PC-9 (cell line): Measurements from ENCODE around the gene CYP1A1. TPM values are rescaled to one million over a fixed set of nuclear protein-coding genes. Genes with fewer than 3 reads are reported as not detected.
A peak's percentile ranks its signal among the peaks of the same experiment; 100 is the strongest.

ENCODE experiments used
- Bru-seq: library from RNA; stranded (reverse); fragments of 400-500 nt; gene quantifications from one replicate; lab custom pipeline; 2021; lab: Mats Ljungman, UMichigan
- BruChase-seq, 2 experiments: library from RNA; stranded (reverse); fragments of 400-500 nt; gene quantifications; one replicate each; lab custom pipeline; 2021; lab: Mats Ljungman, UMichigan
- BruUV-seq: library from RNA; stranded (reverse); fragments of 400-500 nt; replicated peaks from 2 replicates; lab custom pipeline; 2021; lab: Mats Ljungman, UMichigan
- CTCF ChIA-PET: fragments of 300-600 bp; sonication (Branson Sonifier 250); formaldehyde crosslinking; loops from one replicate; lab custom pipeline; 2022; ENCODE audit warnings: antibody characterized with exemption; lab: Charles Lee
- POLR2A ChIA-PET: fragments of 300-600 bp; sonication (Branson Sonifier 250); formaldehyde crosslinking; loops from one replicate; lab custom pipeline; 2022; ENCODE audit warnings: antibody characterized with exemption; ENCODE audit not compliant: unreplicated experiment; lab: Charles Lee
- DNase-seq, 2 experiments: peaks; one replicate each; pipeline versions ENCODE4 v3.0.0 to v3.0.0-alpha.2; 2015 to 2022; ENCODE audit warnings: mixed read lengths in 1 of 2
- H2AFZ ChIP-seq: fragments of 200-600 bp; sonication (generic); 2 replicates; pipeline ENCODE4 v1.8.1; 2017; ENCODE audit warnings: antibody characterized with exemption
- H3F3A ChIP-seq: fragments of 200-600 bp; sonication (generic); 2 replicates; pipeline ENCODE4 v1.8.1; 2017; ENCODE audit warnings: antibody characterized with exemption, mild to moderate bottlenecking, low read depth; ENCODE audit not compliant: insufficient read depth
- H3K27ac ChIP-seq: fragments of 200-600 bp; sonication (generic); 2 replicates; pipeline ENCODE4 v1.6.1; 2016; ENCODE audit warnings: mixed run types
- H3K27me3 ChIP-seq: fragments of 200-600 bp; sonication (generic); 2 replicates; pipeline ENCODE4 v1.6.1; 2016; ENCODE audit warnings: low read depth, mixed run types; ENCODE audit not compliant: insufficient read depth
- H3K36me3 ChIP-seq: fragments of 200-600 bp; sonication (generic); 2 replicates; pipeline ENCODE4 v1.6.1; 2016; ENCODE audit warnings: low read depth, mixed run types
- H3K4me1 ChIP-seq: fragments of 200-600 bp; sonication (generic); replicated peaks from 2 replicates; pipeline ENCODE4 v1.6.1; 2016; ENCODE audit warnings: mixed run types; ENCODE audit not compliant: insufficient read depth
- H3K4me2 ChIP-seq: fragments of 200-600 bp; sonication (generic); 2 replicates; pipeline ENCODE4 v1.6.1; 2017; ENCODE audit warnings: mixed run types
- H3K4me3 ChIP-seq: fragments of 200-600 bp; sonication (generic); 2 replicates; pipeline ENCODE4 v1.6.1; 2016; ENCODE audit warnings: mixed run types
- H3K79me2 ChIP-seq: fragments of 200-600 bp; sonication (generic); 2 replicates; pipeline ENCODE4 v1.6.1; 2017; ENCODE audit warnings: low read depth, mixed run types
- H3K9me2 ChIP-seq: fragments of 200-600 bp; sonication (generic); 2 replicates; pipeline ENCODE4 v1.8.1; 2017; ENCODE audit warnings: mild to moderate bottlenecking; ENCODE audit not compliant: insufficient read depth
- H3K9me3 ChIP-seq: fragments of 200-600 bp; sonication (generic); 2 replicates; pipeline ENCODE4 v1.8.1; 2016; ENCODE audit warnings: low read depth; ENCODE audit not compliant: insufficient read depth
- H4K20me1 ChIP-seq: fragments of 200-600 bp; sonication (generic); 2 replicates; pipeline ENCODE4 v1.8.1; 2017; ENCODE audit not compliant: insufficient read depth
- CTCF ChIP-seq: fragments of 200-600 bp; sonication (generic); conservative IDR thresholded peaks from 2 replicates; pipeline ENCODE4 v1.6.1; 2017; ENCODE audit warnings: mixed run types, antibody characterized with exemption, mild to moderate bottlenecking, moderate library complexity
- EZH2 ChIP-seq: fragments of 200-600 bp; sonication (generic); IDR thresholded peaks from 2 replicates; pipeline ENCODE4 v1.8.0; 2017; ENCODE audit warnings: antibody characterized with exemption, low read depth
- intact Hi-C: fragments of 100-400 bp; cut with micrococcal nuclease; formaldehyde crosslinking; loops from one replicate; pipeline ENCODE4 v1.10.0; 2022; ENCODE audit not compliant: unreplicated experiment
- long read RNA-seq: library from polyadenylated mRNA; stranded (forward); transcript quantifications from one replicate; pipeline ENCODE4 v2.0.0, GENCODE V29; 2022
- total RNA-seq: library from RNA; stranded (reverse); gene quantifications from 2 replicates; pipeline ENCODE4 v1.2.3, GENCODE V29; 2021

Gene CYP1A1, protein sequence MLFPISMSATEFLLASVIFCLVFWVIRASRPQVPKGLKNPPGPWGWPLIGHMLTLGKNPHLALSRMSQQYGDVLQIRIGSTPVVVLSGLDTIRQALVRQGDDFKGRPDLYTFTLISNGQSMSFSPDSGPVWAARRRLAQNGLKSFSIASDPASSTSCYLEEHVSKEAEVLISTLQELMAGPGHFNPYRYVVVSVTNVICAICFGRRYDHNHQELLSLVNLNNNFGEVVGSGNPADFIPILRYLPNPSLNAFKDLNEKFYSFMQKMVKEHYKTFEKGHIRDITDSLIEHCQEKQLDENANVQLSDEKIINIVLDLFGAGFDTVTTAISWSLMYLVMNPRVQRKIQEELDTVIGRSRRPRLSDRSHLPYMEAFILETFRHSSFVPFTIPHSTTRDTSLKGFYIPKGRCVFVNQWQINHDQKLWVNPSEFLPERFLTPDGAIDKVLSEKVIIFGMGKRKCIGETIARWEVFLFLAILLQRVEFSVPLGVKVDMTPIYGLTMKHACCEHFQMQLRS
- 0.33 and 0.39 TPM in 2 replicates for total RNA-seq
- Bru-seq, nascent RNA: percentile 15 among the genes with signal in this experiment
- percentile 12 among the genes with signal in this experiment for BruChase-seq, experiment 1, labeled RNA remaining after a 2-hour chase
- BruChase-seq, experiment 2, labeled RNA remaining after a 6-hour chase: percentile 32 among the genes with signal in this experiment
- long read RNA-seq, partial matches to known transcripts: 0 of 1 reads
- long read RNA-seq, other reads (novel, unspliced or antisense): 1 of 1 reads

GRCh38 chr15:74725225-74725774, at the start of gene CYP1A1:
CYP1A1 (minus strand) TSS chr15:74725528; CDS start chr15:74723097, 2,431 bp downstream.
- Histone ChIP-seq H3K4me1 (no peaks in the 10 kb centered on the region), H3K27me3 (no peaks in the 10 kb centered on the region), H3K79me2 (no peaks in the 10 kb centered on the region), H3K9me3 (no peaks in the 10 kb centered on the region), H3K4me2 (peak within 1 kb of the TSS; percentile 88), H4K20me1 (no peaks in the 10 kb centered on the region), H3K36me3 (no peaks in the 10 kb centered on the region), H2AFZ (peak within 1 kb of the TSS; percentile 98), H3K27ac (no peak within 1 kb of the TSS), H3K4me3 (peak within 1 kb of the TSS; percentile 76), H3K9me2 (no peaks in the 10 kb centered on the region), H3F3A (peaks cover 4% of the 10 kb centered on the region; the same call in 1 of the 2 replicates)
- no peak for TF ChIP-seq CTCF
- TF ChIP-seq EZH2: no peak
- ChIA-PET CTCF (interaction anchor here (0.6 to 0.7 kb wide), 4 partner anchors 38 to 330 kb away, joined by 3 to 7 read pairs (median 4); no protein-coding TSS in a partner anchor), POLR2A (interaction anchor here (0.7 kb wide), 1 partner anchor 145 kb away, joined by 3 read pairs; no protein-coding TSS in a partner anchor)
- intact Hi-C loops: no loop called here
- no TSS peak for BruUV-seq
- DNase-seq: peak; percentile 42 to 44

DNA sequence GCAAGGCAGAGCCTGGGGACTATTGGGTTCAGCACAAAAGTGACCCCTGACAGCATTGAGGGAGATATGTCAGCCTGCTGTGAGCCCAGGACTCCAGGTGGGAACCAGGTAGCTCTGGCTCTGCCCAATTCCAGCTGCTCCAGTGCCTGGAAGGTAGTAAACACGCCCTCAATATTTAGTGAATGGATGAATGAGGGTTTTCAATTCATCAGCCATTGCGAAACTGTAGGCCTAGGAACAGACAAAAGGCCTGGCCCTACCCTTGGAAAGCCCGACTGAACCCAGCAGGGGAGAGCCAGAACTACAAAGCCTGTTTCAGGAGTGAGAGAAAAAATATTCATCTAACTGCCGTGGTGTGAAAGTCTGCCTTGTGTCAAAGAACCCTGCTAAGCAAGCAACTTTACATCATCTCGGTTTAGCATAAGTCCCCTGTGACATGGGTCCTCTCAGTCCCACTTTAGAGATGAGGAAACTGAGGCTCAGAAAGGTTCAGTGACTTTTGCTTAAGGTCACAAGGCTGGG, 48.5 kb upstream of the CYP1A1 start:
- Histone ChIP-seq H3K36me3 (no peaks in the 10 kb centered on the region), H3K9me3 (no peaks in the 10 kb centered on the region), H3K27ac (no peak overlapping the region), H3K27me3 (no peaks in the 10 kb centered on the region), H3K4me2 (0 out of 2 replicates have a peak overlapping the region, but pooled peaks have one; percentile 13), H3K4me3 (no peak overlapping the region), H4K20me1 (no peaks in the 10 kb centered on the region), H3K79me2 (no peaks in the 10 kb centered on the region), H3K9me2 (no peaks in the 10 kb centered on the region), H2AFZ (no peak overlapping the region), H3K4me1 (peaks cover 11% of the 10 kb centered on the region), H3F3A (peaks cover under 1% of the 10 kb centered on the region; the same call in 1 of the 2 replicates)
- no peak for TF ChIP-seq EZH2
- no peak for TF ChIP-seq CTCF
- POLR2A ChIA-PET: interaction anchor here (0.5 kb wide), 1 partner anchor 92 kb away, joined by 20 read pairs; no protein-coding TSS in a partner anchor
- BruUV-seq: no TSS peak
- intact Hi-C loops: no loop called here
- peak; percentile 23 to 56 for DNase-seq
- CTCF ChIA-PET: interaction anchor here (0.7 kb wide), 1 partner anchor 10 kb away, joined by 4 read pairs; no protein-coding TSS in a partner anchor
